HEK293T (cell line): ENCODE measurements around the gene FBXO36.

Source experiments
- BHLHE40 ChIP-seq: fragments of 450-650 bp; IDR thresholded peaks from 2 replicates; pipeline ENCODE4 v1.6.1; 2016; ENCODE audit warnings: mild to moderate bottlenecking, moderate library complexity, borderline replicate concordance
- ELF4 ChIP-seq: fragments of 450-650 bp; IDR thresholded peaks from 2 replicates; pipeline ENCODE4 v1.6.1; 2017; ENCODE audit warnings: antibody characterized with exemption
- FOXA1 ChIP-seq: fragments of 450-650 bp; IDR thresholded peaks from 2 replicates; pipeline ENCODE4 v1.6.1; 2016; ENCODE audit warnings: mild to moderate bottlenecking
- FOXK2 ChIP-seq: fragments of 450-650 bp; IDR thresholded peaks from 2 replicates; pipeline ENCODE4 v1.6.1; 2016; ENCODE audit warnings: mild to moderate bottlenecking
- FOXM1 ChIP-seq: fragments of 450-650 bp; IDR thresholded peaks from 2 replicates; pipeline ENCODE4 v1.6.1; 2017; ENCODE audit warnings: mild to moderate bottlenecking, borderline replicate concordance
- HDGF ChIP-seq: fragments of 450-650 bp; IDR thresholded peaks from 2 replicates; pipeline ENCODE4 v1.6.1; 2017; ENCODE audit warnings: antibody characterized with exemption, borderline replicate concordance
- L3MBTL2 ChIP-seq: fragments of 450-650 bp; conservative IDR thresholded peaks from 2 replicates; pipeline ENCODE4 v1.6.1; 2016; ENCODE audit warnings: mild to moderate bottlenecking
- TARDBP ChIP-seq: fragments of 450-650 bp; IDR thresholded peaks from 2 replicates; pipeline ENCODE4 v1.6.1; 2016
- ZNF384 ChIP-seq: fragments of 450-650 bp; IDR thresholded peaks from 2 replicates; pipeline ENCODE4 v1.6.1; 2016

DNA sequence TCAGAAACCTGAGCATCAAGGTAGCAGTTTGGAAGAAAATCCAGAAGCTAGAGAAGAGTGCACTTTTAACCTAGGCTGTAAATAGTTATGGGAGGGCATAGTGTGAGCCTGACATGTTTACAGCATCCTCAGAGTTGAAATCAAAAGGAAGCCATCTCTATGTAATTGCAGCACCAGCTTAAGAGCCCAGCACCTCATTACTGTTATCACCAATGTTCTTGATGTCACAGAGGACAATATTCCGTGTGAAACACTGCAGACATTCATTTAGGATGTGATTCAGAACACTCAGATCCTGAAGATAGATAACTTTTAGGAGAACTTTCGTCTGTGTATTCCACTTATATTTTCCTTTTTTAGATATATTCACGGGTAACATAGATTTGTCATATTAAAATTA is 48.1 kb downstream of the FBXO36 start:
- no peak for TF ChIP-seq TARDBP
- TF ChIP-seq HDGF, result no peak
- TF ChIP-seq FOXK2, result no peak
- TF ChIP-seq FOXM1, result no peak
- no peak for TF ChIP-seq BHLHE40
- TF ChIP-seq ELF4, result no peak
- no peak for TF ChIP-seq L3MBTL2
- no peak for TF ChIP-seq FOXA1
- no peak for TF ChIP-seq ZNF384
